DOHH2 (cell line): ENCODE data around the gene ASB1.

Source experiments
- H3F3A ChIP-seq: fragments of 200-600 bp; sonication (generic), shearing (Covaris generic); 2 replicates; pipeline ENCODE4 v1.6.0; 2016; ENCODE audit warnings: antibody characterized with exemption, mild to moderate bottlenecking; ENCODE audit not compliant: control insufficient read depth, insufficient read depth
- H3K27ac ChIP-seq: fragments of 200-600 bp; sonication (generic); 2 replicates; pipeline ENCODE4 v1.5.1; 2014; ENCODE audit warnings: low read depth, mild to moderate bottlenecking, low read length, moderate library complexity
- H3K27me3 ChIP-seq: fragments of 200-600 bp; sonication (generic); 2 replicates; pipeline ENCODE4 v1.6.1; 2014; ENCODE audit warnings: mild to moderate bottlenecking, low read length, mixed read lengths; ENCODE audit not compliant: control insufficient read depth
- H3K36me3 ChIP-seq: fragments of 200-600 bp; sonication (generic); 2 replicates; pipeline ENCODE4 v1.6.1; 2014; ENCODE audit warnings: mild to moderate bottlenecking, low read length, moderate library complexity, mixed read lengths; ENCODE audit not compliant: control insufficient read depth
- H3K4me1 ChIP-seq: fragments of 200-600 bp; sonication (generic); 2 replicates; pipeline ENCODE4 v1.6.1; 2014; ENCODE audit warnings: mild to moderate bottlenecking, low read length, mixed read lengths; ENCODE audit not compliant: control insufficient read depth
- H3K4me2 ChIP-seq: fragments of 200-600 bp; sonication (generic); 2 replicates; pipeline ENCODE4 v1.6.0; 2014; ENCODE audit warnings: mild to moderate bottlenecking, low read length, moderate library complexity
- H3K4me3 ChIP-seq: fragments of 200-600 bp; sonication (generic); 2 replicates; pipeline ENCODE4 v1.5.1; 2014; ENCODE audit warnings: mild to moderate bottlenecking, low read length, mixed read lengths
- H3K79me2 ChIP-seq: fragments of 200-600 bp; sonication (generic); 2 replicates; pipeline ENCODE4 v1.6.1; 2014; ENCODE audit warnings: mild to moderate bottlenecking, low read length, mixed read lengths; ENCODE audit not compliant: control insufficient read depth
- H3K9me2 ChIP-seq: fragments of 200-600 bp; sonication (generic); replicated peaks from 2 replicates; pipeline ENCODE4 v1.6.1; 2014; ENCODE audit warnings: mild to moderate bottlenecking, low read length, mixed read lengths; ENCODE audit not compliant: control insufficient read depth
- H3K9me3 ChIP-seq: fragments of 200-600 bp; sonication (generic); 2 replicates; pipeline ENCODE4 v1.6.1; 2014; ENCODE audit warnings: antibody characterized with exemption, low read length, mixed read lengths; ENCODE audit not compliant: control insufficient read depth, insufficient read depth
- H4K20me1 ChIP-seq: fragments of 200-600 bp; sonication (generic); 2 replicates; pipeline ENCODE4 v1.6.0; 2014; ENCODE audit warnings: low read depth, mild to moderate bottlenecking, antibody characterized with exemption, low read length, moderate library complexity; ENCODE audit not compliant: control insufficient read depth, insufficient read depth
- EZH2phosphoT487 ChIP-seq: fragments of 200-600 bp; sonication (generic); IDR thresholded peaks from 2 replicates; pipeline ENCODE4 v1.6.1; 2017; ENCODE audit warnings: borderline replicate concordance, mild to moderate bottlenecking, antibody characterized with exemption, low read length, moderate library complexity, mixed read lengths
- TF ChIP-seq, protein P1 (sequence below): fragments of 200-600 bp; sonication (generic); IDR thresholded peaks from one replicate; pipeline ENCODE4 v1.5.1; 2014; ENCODE audit warnings: antibody characterized with exemption, mild to moderate bottlenecking, low read depth, low read length; ENCODE audit not compliant: poor library complexity, severe bottlenecking

ASB1 gene

DNA sequence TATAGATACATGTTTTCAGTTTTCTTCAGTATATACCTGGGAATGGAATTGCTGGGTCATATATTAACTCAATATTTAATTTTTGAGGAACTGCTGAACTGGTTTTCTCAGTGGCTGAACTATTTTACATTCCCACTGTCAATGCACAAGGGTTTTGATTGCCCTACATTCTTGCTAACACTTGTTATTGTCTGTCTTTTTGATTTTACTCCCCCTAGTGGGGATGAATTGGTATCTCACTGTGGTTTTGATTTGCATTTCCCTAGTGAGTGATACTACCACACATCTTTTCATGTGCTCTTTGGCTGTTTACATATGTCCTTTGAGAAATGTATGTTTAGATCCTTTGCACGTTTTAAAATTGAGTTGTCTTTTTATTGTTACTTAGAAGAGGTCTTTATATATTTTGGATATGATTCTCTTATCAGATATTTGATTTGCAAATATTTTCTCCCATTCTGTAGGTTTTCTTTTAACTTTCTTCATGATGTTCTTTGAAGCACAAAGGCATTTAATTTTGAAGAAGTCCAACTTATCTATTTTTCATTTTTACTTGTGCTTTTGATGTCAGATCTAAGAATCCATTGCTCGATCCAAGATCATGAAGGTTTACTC, 36.2 kb downstream of the ASB1 start:
- Histone ChIP-seq H3K4me3 (no peak overlapping the region), H4K20me1 (no peaks in the 10 kb centered on the region), H3K27ac (no peak overlapping the region), H3K27me3 (no peaks in the 10 kb centered on the region), H3K79me2 (no peaks in the 10 kb centered on the region), H3K4me1 (peaks cover 5% of the 10 kb centered on the region), H3K9me2 (no peaks in the 10 kb centered on the region), H3K36me3 (no peaks in the 10 kb centered on the region), H3K9me3 (no peaks in the 10 kb centered on the region), H3K4me2 (no peak overlapping the region), H3F3A (no peaks in the 10 kb centered on the region)
- no peak for TF ChIP-seq EZH2phosphoT487
- TF ChIP-seq, protein P1, sequence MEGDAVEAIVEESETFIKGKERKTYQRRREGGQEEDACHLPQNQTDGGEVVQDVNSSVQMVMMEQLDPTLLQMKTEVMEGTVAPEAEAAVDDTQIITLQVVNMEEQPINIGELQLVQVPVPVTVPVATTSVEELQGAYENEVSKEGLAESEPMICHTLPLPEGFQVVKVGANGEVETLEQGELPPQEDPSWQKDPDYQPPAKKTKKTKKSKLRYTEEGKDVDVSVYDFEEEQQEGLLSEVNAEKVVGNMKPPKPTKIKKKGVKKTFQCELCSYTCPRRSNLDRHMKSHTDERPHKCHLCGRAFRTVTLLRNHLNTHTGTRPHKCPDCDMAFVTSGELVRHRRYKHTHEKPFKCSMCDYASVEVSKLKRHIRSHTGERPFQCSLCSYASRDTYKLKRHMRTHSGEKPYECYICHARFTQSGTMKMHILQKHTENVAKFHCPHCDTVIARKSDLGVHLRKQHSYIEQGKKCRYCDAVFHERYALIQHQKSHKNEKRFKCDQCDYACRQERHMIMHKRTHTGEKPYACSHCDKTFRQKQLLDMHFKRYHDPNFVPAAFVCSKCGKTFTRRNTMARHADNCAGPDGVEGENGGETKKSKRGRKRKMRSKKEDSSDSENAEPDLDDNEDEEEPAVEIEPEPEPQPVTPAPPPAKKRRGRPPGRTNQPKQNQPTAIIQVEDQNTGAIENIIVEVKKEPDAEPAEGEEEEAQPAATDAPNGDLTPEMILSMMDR: peak; percentile 79

DNA sequence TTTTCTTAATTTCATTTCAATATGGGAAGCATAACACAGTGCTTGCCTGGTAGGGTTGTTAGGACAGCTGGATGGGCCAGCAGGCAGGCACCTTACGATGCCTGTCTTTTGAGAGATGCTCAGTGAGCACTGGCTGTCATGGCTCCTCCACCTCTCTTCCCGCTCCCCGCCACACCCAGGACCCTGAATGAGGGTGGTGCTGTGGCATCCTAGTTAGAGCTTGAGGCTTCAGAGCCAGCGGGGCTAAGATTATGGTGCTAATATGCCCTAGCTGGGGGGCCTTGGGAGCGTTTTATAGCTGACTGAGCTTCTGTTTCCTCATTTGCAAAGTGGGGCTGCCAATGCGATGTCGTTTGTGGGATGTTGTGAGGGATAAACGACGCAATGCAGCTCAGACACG, 37.7 kb downstream of the ASB1 start:
- Histone ChIP-seq H3K79me2 (no peaks in the 10 kb centered on the region), H3F3A (no peaks in the 10 kb centered on the region), H3K4me3 (no peak overlapping the region), H3K9me3 (no peaks in the 10 kb centered on the region), H3K27ac (no peak overlapping the region), H3K9me2 (no peaks in the 10 kb centered on the region), H3K4me1 (peaks cover 5% of the 10 kb centered on the region), H3K36me3 (no peaks in the 10 kb centered on the region), H4K20me1 (no peaks in the 10 kb centered on the region), H3K4me2 (no peak overlapping the region), H3K27me3 (no peaks in the 10 kb centered on the region)
- no peak for TF ChIP-seq EZH2phosphoT487
- TF ChIP-seq, protein P1: no peak

DNA sequence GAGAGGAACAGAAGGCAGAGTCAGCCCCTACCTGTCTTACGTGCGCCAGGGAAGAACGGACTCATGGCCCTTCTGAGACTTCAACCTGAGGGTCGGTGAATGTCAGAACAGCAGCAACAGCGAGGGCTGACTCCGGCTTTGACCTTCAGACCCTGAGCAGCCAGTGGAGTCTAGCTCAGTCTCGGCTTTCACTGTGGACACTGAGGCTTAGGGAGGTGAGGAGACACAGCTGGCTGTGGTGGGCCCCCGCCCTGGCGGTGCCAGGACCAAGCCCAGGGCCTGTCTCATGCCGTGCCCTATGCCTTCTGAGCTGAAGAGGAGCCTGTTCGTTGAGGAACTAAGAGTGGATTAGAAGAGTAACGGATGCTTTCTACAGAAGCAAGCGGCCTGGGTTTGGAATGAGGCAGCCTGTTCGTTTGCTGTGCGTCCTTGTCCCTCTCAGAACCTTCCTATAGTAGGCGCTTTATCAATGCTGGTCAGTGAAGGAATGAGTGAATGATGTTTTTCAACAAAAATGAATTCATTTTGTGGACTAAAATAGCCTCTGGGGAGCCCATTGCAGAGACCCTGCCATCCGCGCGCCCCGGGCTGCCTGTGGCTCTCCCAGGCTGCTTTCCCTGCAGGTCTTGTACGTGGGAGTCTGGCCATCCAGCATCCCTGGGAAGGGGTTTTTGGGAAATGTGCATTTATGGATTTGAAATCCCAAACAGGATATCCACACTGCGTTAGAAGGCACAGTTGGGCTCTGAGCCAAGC, 38.9 kb downstream of the ASB1 start:
- TF ChIP-seq, protein P1: no peak
- no peak for TF ChIP-seq EZH2phosphoT487
- H3K9me3 ChIP-seq: no peaks in the 10 kb centered on the region
- no peak overlapping the region for H3K4me3 ChIP-seq
- no peaks in the 10 kb centered on the region for H3K9me2 ChIP-seq
- H3K4me2 ChIP-seq: no peak overlapping the region
- no peaks in the 10 kb centered on the region for H3K79me2 ChIP-seq
- H3K27ac ChIP-seq: no peak overlapping the region
- no peaks in the 10 kb centered on the region for H4K20me1 ChIP-seq
- H3K4me1 ChIP-seq: peaks cover 5% of the 10 kb centered on the region
- H3K36me3 ChIP-seq: no peaks in the 10 kb centered on the region
- H3F3A ChIP-seq: no peaks in the 10 kb centered on the region
- H3K27me3 ChIP-seq: no peaks in the 10 kb centered on the region
